HepG2 (cell line): ENCODE measurements around the gene NCF2. TPM values are rescaled to one million over a fixed set of nuclear protein-coding genes. Genes with fewer than 3 reads are reported as not detected.

Source experiments
- AHDC1 ChIP-seq: sonication (generic); formaldehyde crosslinking; IDR thresholded peaks from 2 replicates; pipeline ENCODE4 v1.5.1; 2020; ENCODE audit warnings: mild to moderate bottlenecking, missing genetic modification reagents, borderline replicate concordance
- EHMT2 ChIP-seq: fragments of 200-600 bp; sonication (generic); IDR thresholded peaks from 2 replicates; pipeline ENCODE4 v1.7.0; 2017; ENCODE audit warnings: antibody characterized with exemption, low read depth, low read length, borderline replicate concordance
- JUND ChIP-seq: sonication (generic); formaldehyde crosslinking; IDR thresholded peaks from 2 replicates; pipeline ENCODE4 v1.8.0; 2022; ENCODE audit warnings: mild to moderate bottlenecking, missing genetic modification reagents
- KDM5A ChIP-seq: fragments of 200-600 bp; sonication (generic); IDR thresholded peaks from 2 replicates; pipeline ENCODE4 v1.7.0; 2018; ENCODE audit warnings: antibody characterized with exemption, mild to moderate bottlenecking, low read length, borderline replicate concordance
- MXD1 ChIP-seq: sonication (generic); formaldehyde crosslinking; IDR thresholded peaks from 2 replicates; pipeline ENCODE4 v1.4.0; 2020; ENCODE audit warnings: mild to moderate bottlenecking, missing genetic modification reagents
- ONECUT2 ChIP-seq: sonication (generic); formaldehyde crosslinking; IDR thresholded peaks from 2 replicates; pipeline ENCODE4 v1.4.0; 2020; ENCODE audit warnings: missing genetic modification reagents
- SKIL ChIP-seq: sonication (generic); formaldehyde crosslinking; IDR thresholded peaks from 2 replicates; pipeline ENCODE4 v1.8.0; 2022; ENCODE audit warnings: missing genetic modification reagents, mild to moderate bottlenecking, moderate library complexity, borderline replicate concordance
- TEAD2 ChIP-seq: sonication (generic); formaldehyde crosslinking; IDR thresholded peaks from 2 replicates; pipeline ENCODE4 v1.9.0; 2021; ENCODE audit warnings: missing genetic modification reagents
- TFE3 ChIP-seq: IDR thresholded peaks from 2 replicates; pipeline ENCODE4 v1.6.1; 2016
- ZNF18 ChIP-seq: sonication (generic); formaldehyde crosslinking; IDR thresholded peaks from 2 replicates; pipeline ENCODE4 v1.8.0; 2022; ENCODE audit warnings: mild to moderate bottlenecking, missing genetic modification reagents; ENCODE audit not compliant: insufficient replicate concordance
- ZNF33A ChIP-seq: sonication (generic); formaldehyde crosslinking; IDR thresholded peaks from 2 replicates; pipeline ENCODE4 v1.5.1; 2020; ENCODE audit warnings: missing genetic modification reagents, mild to moderate bottlenecking, moderate library complexity, borderline replicate concordance
- ZNF619 ChIP-seq: sonication (generic); formaldehyde crosslinking; IDR thresholded peaks from 2 replicates; pipeline ENCODE4 v1.4.0; 2020; ENCODE audit warnings: mild to moderate bottlenecking, missing genetic modification reagents
- ZNF710 ChIP-seq: sonication (generic); formaldehyde crosslinking; IDR thresholded peaks from 2 replicates; pipeline ENCODE4 v1.5.0; 2020; ENCODE audit warnings: mild to moderate bottlenecking, missing genetic modification reagents, borderline replicate concordance
- ZNF713 ChIP-seq: sonication (generic); formaldehyde crosslinking; IDR thresholded peaks from 2 replicates; pipeline ENCODE4 v1.4.0; 2020; ENCODE audit warnings: mild to moderate bottlenecking, missing genetic modification reagents
- ZNF776 ChIP-seq: sonication (generic); formaldehyde crosslinking; IDR thresholded peaks from 2 replicates; pipeline ENCODE4 v1.4.0; 2020; ENCODE audit warnings: mild to moderate bottlenecking, missing genetic modification reagents
- polyA plus RNA-seq, 8 experiments: library from polyadenylated mRNA; depleted of rRNA in 3 of 8; stranded (reverse) in 7 of 8; unstranded in 1 of 8; fragments of >200 nt; fragmentation: Illumina TruSeq in 4 of 8; extraction: Trizol in 4 of 8; gene quantifications; 2 replicates each; pipeline versions ENCODE4 v1.2.1 to v1.2.3, GENCODE V29; 2011 to 2016; ENCODE audit warnings: low read depth in 4 of 8, missing spikeins in 1 of 8, mixed read lengths in 1 of 8; ENCODE audit not compliant: insufficient read depth in 1 of 8
- total RNA-seq, 5 experiments: library from RNA; depleted of rRNA; stranded (reverse); fragments of >200 nt; fragmentation: Illumina TruSeq; extraction: Trizol; gene quantifications; 2 replicates each; pipeline ENCODE4 v1.2.3, GENCODE V29; 2016; ENCODE audit warnings: low read depth in 1 of 5

NCF2 gene
- total and polyA plus RNA-seq, 2 of the 13 experiments (the other 11 are each of a cell fraction or from before 2014, with no cell fraction given), result 0.18 to 0.46 TPM

GRCh38 chr1:183636334-183636682 is 46.0 kb upstream of the NCF2 start (continued):
- TF ChIP-seq TEAD2, result no peak
- no peak for TF ChIP-seq MXD1 (CRISPR knock-in tag)
- no peak for TF ChIP-seq TFE3 (CRISPR knock-in tag)
- TF ChIP-seq JUND (CRISPR knock-in tag), result no peak
- no peak for TF ChIP-seq ONECUT2 (CRISPR knock-in tag)
- 0 out of 2 replicates have a peak, but pooled peaks have one; percentile 16 for TF ChIP-seq ZNF619 (CRISPR knock-in tag)
- peak; percentile 19 for TF ChIP-seq KDM5A
- TF ChIP-seq ZNF713 (CRISPR knock-in tag), result no peak
- TF ChIP-seq EHMT2, result no peak
- 0 out of 2 replicates have a peak, but pooled peaks have one; percentile 7 for TF ChIP-seq SKIL
- TF ChIP-seq ZNF18 (CRISPR knock-in tag), result peak; percentile 4
- TF ChIP-seq ZNF33A, result 0 out of 2 replicates have a peak, but pooled peaks have one; percentile 59
- peak; percentile 20; the same call in 1 of the 2 replicates for TF ChIP-seq ZNF776 (CRISPR knock-in tag)
- no peak; the same call in 1 of the 2 replicates for TF ChIP-seq ZNF710 (CRISPR knock-in tag)
- TF ChIP-seq AHDC1, result 0 out of 2 replicates have a peak, but pooled peaks have one; percentile 50
